ENCODE measurements around the gene ZNF438.
A peak's percentile ranks its signal among the peaks of the same experiment; 100 is the strongest.

The ZNF438 gene

DNA sequence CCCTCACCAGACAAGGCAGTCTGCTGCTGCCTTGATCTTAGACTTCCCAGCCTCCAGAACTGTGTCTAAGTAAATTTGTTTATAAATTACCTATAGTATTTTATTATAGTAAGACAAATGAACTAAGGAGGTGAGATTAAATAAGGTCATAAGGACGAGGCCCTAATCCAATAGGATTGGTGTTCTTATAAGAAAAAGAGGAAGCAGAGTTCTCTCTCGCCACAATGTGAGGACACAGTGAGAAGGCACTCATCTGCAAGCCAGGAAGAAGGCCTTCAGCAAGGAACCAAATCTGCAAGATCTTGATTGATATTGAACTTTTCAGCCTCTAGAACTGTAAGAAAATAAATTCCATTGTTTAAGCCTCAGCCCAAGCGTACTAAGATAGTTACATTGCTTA lies 6.1 kb upstream of the ZNF438 start:
- no peak for DNase-seq
- no peaks in the 10 kb centered on the region for H3K27me3 ChIP-seq (replicated peaks)
- TF ChIP-seq, protein P1, sequence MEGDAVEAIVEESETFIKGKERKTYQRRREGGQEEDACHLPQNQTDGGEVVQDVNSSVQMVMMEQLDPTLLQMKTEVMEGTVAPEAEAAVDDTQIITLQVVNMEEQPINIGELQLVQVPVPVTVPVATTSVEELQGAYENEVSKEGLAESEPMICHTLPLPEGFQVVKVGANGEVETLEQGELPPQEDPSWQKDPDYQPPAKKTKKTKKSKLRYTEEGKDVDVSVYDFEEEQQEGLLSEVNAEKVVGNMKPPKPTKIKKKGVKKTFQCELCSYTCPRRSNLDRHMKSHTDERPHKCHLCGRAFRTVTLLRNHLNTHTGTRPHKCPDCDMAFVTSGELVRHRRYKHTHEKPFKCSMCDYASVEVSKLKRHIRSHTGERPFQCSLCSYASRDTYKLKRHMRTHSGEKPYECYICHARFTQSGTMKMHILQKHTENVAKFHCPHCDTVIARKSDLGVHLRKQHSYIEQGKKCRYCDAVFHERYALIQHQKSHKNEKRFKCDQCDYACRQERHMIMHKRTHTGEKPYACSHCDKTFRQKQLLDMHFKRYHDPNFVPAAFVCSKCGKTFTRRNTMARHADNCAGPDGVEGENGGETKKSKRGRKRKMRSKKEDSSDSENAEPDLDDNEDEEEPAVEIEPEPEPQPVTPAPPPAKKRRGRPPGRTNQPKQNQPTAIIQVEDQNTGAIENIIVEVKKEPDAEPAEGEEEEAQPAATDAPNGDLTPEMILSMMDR (IDR thresholded peaks at IDR 0.05; ENCODE audit: low read depth, low read length, missing control alignments) = no peak
- in situ Hi-C loops (cut with HindIII; ENCODE audit: low pct_ligation_motif_present, low sequenced_read_pairs) = no loop called here
- H3K27ac ChIP-seq = no peak overlapping the region
- no peak overlapping the region for H3K4me3 ChIP-seq (ENCODE audit: low read depth, low read length)
- H3K36me3 ChIP-seq (replicated peaks) = no peaks in the 10 kb centered on the region

DNA sequence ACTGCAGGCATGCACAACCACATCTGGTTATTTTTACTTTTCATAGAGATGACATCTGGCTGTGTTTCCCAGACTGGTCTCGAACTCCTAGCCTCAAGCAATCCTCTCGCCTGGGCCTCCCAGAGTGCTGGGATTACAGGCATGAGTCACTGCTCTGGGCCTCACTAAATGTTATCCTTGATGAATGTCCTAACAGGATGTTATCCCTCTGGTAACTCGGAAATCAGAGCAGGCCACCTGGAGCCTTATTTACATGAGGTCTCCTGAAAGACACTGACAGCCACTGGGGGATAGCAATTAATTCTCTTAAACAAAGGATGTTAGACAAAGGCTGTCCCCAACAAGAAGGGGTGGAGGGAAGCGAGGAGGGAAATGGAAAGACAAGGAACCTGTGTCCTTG lies 4.5 kb upstream of the ZNF438 start:
- in situ Hi-C loops (cut with HindIII; ENCODE audit: low pct_ligation_motif_present, low sequenced_read_pairs) = no loop called here
- Histone ChIP-seq H3K36me3 (replicated peaks) (no peaks in the 10 kb centered on the region), H3K27ac (no peak overlapping the region), H3K27me3 (replicated peaks) (no peaks in the 10 kb centered on the region), H3K4me3 (ENCODE audit: low read depth, low read length) (no peak overlapping the region)
- DNase-seq = peak; percentile 13
- TF ChIP-seq, protein P1 (IDR thresholded peaks at IDR 0.05; ENCODE audit: low read depth, low read length, missing control alignments) = no peak

DNA sequence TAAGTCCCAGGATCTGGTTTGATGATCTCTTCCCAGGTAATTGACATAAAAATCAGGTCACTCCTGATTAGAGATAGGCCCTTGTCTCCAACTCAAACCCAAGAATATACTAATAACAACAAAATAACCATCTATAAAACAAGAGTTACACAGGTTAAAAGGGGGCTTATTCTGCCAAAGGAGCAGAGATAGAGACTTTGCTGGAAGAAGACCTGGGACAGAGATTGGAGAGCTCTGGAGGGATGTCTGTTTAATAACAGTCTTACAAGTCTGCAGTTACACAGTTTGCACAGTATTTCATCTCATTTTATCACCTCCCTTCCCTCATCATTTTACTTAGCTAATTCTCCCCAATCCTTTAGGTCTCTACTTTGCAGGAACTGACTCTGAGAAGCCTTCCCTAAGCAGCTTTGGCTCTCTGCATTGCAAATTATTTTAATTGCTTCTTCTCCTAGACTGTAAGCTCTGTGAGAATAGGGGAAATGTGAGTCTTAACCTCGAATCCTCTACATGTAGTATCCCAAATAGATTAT lies 3.7 kb upstream of the ZNF438 start:
- no peaks in the 10 kb centered on the region for H3K27me3 ChIP-seq (replicated peaks)
- no peak overlapping the region for H3K27ac ChIP-seq
- no peak overlapping the region for H3K4me3 ChIP-seq (ENCODE audit: low read depth, low read length)
- no peak for DNase-seq
- no peaks in the 10 kb centered on the region for H3K36me3 ChIP-seq (replicated peaks)
- TF ChIP-seq, protein P1 (IDR thresholded peaks at IDR 0.05; ENCODE audit: low read depth, low read length, missing control alignments) = no peak
- in situ Hi-C loops (cut with HindIII; ENCODE audit: low pct_ligation_motif_present, low sequenced_read_pairs) = no loop called here

DNA sequence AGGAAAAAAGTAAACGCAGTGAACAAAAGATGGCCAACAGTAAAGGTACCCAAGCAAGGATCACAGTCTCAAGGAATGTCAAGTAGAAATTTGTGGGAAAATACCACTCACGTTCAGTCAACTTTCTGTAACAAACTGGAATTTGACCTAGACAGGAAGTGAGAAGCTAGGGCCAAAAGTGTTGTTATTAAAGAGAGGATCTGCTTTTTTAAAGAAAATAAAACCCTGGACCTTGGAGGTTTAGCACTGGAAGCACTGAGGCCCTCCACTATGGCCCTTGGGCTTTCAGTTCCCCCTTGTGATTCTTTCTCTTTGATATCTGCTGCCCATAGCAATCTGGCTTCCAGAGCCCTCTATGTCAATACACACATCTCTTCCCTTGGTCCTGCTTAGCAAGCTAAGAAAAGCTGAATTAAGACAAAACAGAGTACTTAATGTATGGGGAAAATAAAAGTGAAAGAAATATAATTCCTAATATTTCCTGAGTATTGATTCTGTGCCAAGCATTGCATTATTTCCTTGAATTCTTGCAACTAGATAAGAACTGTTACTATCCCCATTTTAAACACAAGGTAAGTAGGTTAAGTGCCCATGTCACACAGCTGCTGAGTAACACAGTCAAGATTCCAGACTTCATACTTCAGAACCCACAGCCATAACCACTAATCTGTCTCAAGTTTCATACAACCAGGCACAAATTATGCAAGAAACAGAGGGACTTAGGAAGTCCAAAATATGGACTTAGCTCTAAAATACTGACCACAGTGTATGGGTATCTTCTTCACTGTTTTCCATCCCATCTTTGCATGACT lies 2.6 kb upstream of the ZNF438 start:
- Histone ChIP-seq H3K4me3 (ENCODE audit: low read depth, low read length) (no peak overlapping the region), H3K27ac (peak overlapping the region; percentile 53), H3K36me3 (replicated peaks) (no peaks in the 10 kb centered on the region), H3K27me3 (replicated peaks) (no peaks in the 10 kb centered on the region)
- TF ChIP-seq, protein P1 (IDR thresholded peaks at IDR 0.05; ENCODE audit: low read depth, low read length, missing control alignments) = no peak
- DNase-seq = peak; percentile 86
- in situ Hi-C loops (cut with HindIII; ENCODE audit: low pct_ligation_motif_present, low sequenced_read_pairs) = no loop called here

DNA sequence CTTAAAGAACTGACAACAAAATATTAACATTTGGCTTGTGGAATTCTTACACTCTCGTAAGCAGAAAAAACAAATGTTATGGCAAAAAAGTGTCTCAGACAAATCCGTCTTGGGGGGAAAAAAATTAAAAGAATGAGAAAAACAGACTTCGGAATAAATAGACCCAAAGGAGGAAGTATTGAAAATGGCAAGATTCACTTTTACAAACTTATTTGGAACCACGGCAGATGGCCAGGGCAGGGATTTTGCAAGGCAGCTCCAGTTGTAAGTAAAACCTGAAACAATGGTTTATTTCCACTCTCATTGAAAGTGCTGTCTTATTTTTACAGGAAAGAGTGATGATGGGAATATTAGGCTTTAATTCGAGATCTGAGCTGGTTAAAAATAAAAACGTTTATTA lies 1.5 kb upstream of the ZNF438 start:
- Histone ChIP-seq H3K27ac (no peak overlapping the region), H3K4me3 (ENCODE audit: low read depth, low read length) (no peak overlapping the region), H3K36me3 (replicated peaks) (no peaks in the 10 kb centered on the region), H3K27me3 (replicated peaks) (no peaks in the 10 kb centered on the region)
- in situ Hi-C loops (cut with HindIII; ENCODE audit: low pct_ligation_motif_present, low sequenced_read_pairs) = no loop called here
- DNase-seq = no peak
- TF ChIP-seq, protein P1 (IDR thresholded peaks at IDR 0.05; ENCODE audit: low read depth, low read length, missing control alignments) = no peak
